T-helper 2 cell (primary cell): Measurements from ENCODE around the gene OR6C65.
"Not testable (repeated sequence)": the region's sequence is repeated elsewhere in the genome, so short reads cannot be mapped to it uniquely, and the experiment has no call there.

Experiments used
- DNase-seq, 5 experiments: peaks; one replicate each; pipeline versions ENCODE4 v3.0.0 to v3.0.0-alpha.2; 2012 to 2022
- total RNA-seq, 2 donors: gene quantifications; one replicate each; lab custom pipeline; 2026; lab: John Stamatoyannopoulos, UW

The OR6C65 gene
- 0 reads per million in 2 donors for total RNA-seq

DNA sequence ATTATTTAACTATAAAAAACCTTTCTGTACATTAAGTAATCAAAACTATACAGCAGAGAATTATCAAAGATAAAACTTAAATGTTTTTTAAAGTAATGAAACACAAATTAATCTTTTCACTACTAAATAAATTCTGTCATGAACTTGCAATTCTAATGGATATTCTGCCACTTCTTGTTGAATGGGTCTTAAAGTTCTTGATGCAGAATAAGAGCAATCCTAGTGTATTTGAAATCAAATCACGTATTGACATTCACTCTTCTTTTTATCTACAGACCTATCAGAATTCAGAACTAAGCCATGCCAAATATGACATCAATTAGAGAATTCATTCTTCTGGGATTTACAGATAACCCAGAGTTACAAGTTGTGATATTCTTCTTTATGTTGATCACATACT lies at the start of gene OR6C65:
Gene OR6C65, plus strand, starts transcription at position 301 of the 400 bp plus-strand sequence. Its CDS starts 0 bp downstream, at position 301.
- no peak for DNase-seq

DNA sequence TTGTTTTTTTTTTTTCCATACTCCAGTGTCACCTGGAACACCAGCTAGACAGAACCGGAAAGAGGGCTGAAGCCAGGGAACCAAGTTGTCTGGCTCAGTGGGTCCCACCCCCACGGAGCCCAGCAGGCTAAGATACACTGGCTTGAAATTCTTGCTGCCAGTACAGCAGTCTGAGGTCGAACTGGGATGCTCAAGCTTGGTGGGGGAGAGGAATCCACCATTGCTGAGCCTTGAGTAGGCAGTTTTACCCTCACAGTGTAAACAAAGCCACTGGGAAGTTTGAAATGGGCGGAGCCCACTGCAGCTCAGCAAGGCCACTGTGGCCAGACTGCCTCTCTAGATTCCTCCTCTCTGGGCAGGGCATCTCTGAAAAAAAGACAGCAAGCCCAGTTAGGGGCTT lies 45.0 kb upstream of the OR6C65 start:
- DNase-seq, result not testable (repeated sequence)

DNA sequence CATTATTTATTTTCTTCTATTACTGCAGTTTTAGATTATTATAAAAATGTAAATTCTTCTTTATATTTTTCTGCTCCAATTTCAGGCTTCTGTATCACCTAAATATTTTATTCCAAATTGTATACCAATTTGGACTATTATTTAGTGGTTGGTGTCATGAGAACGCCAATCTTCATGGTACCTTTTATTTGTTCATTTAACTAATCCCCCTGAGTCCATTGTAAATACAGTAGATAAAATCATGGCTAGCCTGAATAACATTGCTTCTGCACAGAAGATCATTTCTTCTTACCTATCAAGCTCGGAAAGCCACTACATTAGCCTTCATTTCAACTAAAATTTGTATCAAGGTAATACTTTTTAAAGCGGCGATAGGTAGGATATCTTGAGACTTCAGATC lies 37.7 kb upstream of the OR6C65 start, which contains the start of gene OR6C75:
Gene OR6C75, plus strand, starts transcription at position 301 of the 400 bp plus-strand sequence. CDS start 2,136 bp downstream, outside the sequence.
- no peak for DNase-seq

DNA sequence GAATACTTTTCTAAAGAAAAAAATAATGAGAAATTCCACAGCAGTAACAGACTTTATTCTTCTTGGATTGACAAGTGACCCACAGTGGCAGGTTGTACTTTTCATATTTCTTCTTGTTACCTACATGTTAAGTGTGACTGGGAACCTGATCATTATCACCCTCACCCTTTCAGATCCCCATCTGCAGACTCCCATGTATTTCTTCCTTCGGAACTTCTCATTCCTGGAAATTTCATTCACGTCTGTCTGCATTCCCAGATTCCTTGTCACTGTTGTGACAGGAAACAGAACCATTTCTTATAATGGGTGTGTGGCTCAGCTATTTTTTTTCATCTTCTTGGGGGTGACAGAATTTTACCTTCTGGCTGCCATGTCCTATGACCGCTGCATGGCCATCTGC lies 35.2 kb upstream of the OR6C65 start:
- DNase-seq, result no peak

DNA sequence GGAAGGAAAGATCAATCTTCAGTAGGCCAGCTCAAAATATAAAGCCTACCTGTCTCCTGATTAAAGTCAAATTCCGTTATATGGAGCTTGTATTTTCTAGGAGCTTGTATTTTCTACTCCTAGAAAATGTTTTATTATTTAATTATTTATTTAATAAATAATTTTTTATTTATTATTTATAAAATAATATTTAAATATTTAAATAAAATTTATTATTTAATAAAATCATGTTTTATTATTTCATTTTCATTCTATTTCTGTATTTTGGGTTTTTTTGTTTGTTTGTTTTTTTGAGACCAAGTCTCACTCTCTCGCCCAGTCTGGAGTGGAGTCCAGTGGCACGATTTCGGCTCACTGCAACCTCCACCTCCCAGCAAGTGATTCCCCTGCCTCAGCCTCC lies 27.8 kb upstream of the OR6C65 start:
- no peak for DNase-seq

DNA sequence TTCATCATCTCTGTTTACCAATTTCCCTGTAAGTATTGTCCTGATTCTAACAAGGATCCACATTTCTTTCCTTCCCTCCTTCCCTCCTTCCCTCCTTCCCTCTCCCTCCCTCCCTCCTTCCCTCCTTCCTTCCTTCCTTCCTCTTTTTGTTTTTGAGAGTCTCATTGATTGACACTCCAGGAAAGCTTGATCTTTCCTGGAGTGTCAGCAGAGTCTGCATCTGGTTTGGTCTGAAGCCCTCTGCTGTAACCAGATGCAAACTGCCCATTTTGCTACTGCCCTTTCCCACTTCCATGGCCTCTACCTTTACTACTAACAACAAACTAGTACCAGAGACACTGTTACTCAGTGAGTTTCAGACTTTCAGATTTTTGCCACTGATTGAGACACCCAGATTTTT lies 14.4 kb upstream of the OR6C65 start:
- no peak for DNase-seq

DNA sequence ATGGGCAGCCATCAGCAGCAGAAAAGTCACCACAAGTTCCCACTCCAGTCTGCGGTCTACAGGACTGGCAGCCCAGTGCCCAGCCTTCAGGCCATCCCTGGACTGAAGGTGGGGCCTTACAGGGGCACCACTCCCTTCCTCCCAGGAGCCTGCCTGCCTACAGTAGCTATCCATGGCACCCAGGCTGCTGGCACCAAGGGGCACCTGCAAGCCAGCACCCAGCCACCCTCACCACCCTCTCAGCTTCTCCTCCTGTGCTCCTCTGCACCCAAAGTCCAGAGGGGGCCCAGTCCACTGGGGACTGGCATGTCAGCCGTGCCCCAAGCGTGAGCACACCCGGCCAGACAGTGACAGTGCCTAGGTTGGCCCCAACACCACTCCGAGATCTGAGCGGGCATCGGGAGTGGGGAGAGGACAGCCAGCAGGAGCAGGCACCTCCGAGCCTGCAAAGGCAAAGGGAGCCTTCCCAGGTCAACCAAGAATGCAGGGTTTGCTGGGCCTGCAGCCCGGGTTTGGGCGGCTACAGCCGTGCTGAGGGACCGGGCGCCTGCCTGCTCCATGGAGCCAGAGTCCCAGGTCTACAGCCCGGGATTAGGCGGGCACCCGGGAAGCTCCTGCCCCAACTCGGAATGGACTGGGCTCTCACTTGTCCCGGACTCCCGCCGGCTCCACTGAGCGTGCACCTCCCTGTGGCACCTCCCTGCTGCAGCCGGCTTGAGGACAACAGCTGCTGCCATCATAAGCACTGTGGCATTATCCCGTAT lies 8.1 kb upstream of the OR6C65 start:
- DNase-seq, result no peak

DNA sequence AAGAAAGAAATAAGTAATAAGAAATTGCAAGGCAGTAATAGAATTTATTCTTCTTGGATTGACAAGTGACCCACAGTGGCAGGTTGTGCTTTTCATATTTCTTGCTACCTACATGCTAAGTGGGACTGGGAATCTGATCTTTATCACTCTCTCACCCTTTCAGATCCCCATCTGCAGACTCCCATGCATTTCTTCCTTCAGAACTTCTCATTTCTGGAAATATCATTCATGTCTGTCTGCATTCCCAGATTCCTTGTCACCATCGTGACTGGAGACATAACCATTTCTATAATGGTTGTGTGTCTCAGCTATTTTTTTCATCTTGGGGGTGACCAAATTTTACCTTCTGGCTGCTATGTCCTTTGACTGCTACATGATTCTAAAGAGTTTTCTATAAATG lies 4.0 kb upstream of the OR6C65 start:
- DNase-seq, result no peak

DNA sequence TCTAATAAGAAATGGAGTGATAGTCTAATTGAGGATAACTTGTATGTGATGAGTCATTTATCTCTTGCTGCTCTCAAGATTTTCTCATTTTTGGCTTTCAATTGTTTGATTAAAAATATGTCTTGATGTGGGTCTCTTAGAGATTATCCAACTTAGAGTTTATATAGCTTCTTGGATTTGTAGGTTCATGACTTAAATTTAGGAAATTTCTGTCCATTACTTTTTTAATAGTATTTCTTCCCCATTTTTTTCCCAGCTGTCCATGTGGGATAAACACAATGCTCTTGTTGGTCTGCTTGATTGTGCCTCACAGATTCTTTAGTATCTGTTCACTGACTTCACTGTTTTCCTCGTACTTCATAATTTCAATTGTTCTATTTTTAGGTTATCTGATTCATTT lies 7.5 kb downstream of the OR6C65 start:
- no peak for DNase-seq

DNA sequence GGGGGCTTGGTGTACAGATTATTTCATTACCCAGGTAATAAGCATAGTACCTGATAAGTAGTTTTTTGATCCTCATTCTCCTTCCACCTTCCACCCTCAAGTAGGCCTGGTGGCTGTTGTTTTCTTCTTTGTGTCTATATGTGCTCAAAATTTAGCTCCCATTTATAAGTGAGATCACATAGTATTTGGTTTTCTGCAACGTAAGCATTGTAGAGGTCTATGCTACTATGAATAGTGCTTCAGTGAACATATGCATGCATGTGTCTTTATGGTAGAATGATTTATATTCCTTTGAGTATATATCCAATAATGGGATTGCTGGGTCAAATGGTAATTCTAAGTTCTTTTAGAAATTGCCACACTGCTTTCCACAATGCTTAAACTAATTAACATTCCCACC lies 8.8 kb downstream of the OR6C65 start:
- not testable (repeated sequence) for DNase-seq

DNA sequence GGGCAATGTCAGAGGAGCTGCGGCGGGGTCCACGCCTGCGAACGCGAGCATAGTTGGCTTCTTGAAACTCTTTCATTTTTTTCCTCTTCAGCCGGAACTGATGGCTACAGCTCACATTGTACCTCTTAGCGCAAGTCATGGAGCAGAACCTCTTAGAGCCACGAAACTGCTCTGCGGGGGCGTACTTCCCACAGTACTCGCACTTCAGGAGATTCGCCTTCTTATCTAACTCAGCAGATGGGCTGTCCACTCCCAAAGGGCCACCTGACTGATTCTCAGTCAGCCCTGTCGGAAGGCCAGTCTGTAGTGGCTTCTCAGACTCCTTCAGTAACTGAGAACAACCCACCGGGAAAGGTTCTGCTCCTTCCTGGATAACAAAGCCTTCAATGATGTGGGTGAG lies 11.8 kb downstream of the OR6C65 start:
- not testable (repeated sequence) for DNase-seq

DNA sequence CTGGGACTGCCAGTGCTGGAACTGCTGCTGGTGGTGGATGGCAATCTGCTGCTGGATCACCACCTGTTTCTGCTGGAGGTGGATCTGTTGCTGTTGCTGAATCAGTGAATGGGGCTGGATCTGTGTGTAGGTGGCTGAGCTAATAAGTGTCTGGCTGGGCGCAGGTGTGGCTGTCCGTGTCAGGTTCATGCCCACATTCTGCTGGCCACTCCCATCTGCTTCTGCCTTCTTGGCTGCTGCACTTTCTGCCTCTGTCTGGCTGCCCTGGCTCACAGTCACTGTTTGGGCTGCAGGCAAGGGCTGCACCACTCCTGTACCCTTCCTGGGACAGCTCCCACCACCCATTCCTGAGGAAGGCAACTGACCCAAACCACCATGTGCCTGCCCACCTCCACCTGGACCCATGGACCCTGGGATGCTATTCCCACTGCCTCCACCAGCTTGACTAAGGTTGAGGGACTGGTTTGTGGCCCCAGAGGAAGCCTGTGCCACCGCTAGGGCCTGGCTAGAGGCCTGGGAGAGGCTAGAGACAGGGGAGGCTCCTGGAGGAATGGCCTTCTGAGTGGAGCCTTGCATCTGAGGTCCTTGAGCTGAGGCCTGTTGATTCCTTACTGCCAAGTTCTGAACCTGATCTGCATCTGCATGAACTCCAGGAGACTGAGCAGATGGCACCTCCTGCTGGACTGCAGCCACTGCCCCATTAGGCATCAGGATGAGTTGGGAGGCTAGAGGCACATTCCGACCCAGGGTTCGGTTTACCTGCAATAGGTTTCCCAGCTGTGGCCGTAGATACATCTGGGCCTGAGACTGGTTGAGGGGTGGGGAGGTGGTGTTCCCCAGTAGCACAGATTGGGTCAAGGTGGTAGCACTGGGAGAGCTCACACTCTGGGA lies 13.4 kb downstream of the OR6C65 start:
- not testable (repeated sequence) for DNase-seq

DNA sequence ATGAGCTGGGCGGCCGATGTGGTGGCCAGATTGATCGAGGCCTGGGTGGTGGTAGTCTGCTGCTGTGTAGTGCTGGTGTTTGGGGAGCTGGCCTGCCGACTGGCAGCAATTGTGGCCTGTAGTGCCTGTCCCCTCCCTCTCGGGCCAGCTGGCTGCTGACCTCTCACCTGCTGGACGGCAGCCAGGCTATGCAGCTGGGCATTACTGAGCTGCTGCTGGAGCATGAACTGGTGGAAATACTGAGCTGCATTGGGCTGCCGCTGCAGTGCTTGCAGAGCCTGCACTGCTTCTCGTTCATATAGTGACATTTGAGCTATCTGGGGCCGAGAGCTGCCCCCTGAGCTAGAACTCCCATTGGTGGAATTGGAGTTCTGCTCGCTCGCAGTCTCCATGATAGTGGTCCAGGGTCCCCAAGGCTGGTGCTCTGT lies 14.1 kb downstream of the OR6C65 start:
- not testable (repeated sequence) for DNase-seq

DNA sequence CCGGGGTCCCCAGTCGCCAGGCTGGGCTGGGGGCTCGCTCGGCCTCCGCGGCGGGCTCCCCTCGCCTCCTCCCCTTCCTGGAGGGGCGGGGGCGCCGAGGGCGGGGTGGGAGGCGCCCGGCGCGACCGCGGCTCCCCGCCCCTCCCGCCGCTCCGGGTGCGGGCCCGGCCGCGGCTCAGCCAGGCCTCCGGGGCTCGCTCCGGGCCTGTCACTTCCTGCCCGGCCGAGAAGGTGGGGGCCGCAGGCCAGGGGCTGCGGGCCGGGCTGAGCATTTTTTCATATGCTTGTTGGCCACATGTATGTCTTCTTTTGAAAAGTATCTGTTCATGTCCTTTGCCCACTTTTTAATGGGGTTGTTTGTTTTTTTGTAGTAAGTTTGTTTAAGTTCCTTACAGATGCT lies 14.6 kb downstream of the OR6C65 start:
- not testable (repeated sequence) for DNase-seq

DNA sequence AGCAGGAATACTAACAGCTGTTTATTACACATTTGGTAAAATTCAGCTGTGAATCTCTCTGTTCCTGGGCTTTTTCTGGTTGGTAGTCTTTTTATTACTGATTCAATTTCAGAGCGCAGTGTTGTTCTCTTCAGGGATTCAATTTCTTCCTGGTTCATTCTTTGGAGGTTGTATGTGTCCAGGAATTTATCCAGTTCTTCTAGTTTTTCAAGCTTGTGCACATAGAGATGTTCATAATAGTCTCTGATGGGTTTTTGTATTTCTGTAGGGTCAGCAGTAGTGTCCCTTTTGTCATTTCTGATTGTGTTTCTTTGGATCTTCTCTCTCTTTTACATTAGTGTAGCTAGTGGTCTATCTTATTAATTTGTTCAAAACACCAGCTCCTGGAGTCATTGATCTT lies 16.6 kb downstream of the OR6C65 start:
- no peak for DNase-seq

DNA sequence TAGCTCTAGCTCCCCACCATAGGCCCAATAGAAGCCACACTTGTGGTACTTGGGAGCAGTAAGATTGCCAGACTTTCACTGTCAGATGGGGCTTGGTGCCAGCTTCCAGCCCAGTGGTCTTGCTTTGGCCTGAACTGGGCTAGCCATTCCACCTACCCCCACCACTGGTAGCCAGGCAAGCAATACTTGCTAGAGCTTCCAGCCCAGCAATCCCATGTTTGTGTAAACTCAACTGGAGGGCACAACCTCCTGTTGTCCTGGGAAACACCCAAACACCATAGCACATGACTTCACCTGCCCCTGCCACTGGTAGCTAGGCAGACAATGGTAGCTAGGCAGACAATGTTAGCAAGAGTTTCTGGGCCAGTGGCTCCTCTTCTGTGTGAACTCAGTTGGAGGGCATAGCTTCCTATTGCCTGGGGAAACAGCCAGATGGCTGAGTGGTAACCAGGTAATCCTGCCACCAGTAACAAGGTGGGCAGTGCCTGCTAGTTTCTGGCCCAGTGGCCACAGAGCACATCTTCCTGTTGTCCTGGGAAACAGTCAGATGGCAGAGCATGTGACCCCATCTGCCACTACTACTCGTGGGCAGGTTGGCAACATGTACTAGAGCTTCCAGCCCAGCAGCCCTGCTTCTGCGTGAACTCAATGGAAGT lies 20.1 kb downstream of the OR6C65 start:
- DNase-seq, result no peak

DNA sequence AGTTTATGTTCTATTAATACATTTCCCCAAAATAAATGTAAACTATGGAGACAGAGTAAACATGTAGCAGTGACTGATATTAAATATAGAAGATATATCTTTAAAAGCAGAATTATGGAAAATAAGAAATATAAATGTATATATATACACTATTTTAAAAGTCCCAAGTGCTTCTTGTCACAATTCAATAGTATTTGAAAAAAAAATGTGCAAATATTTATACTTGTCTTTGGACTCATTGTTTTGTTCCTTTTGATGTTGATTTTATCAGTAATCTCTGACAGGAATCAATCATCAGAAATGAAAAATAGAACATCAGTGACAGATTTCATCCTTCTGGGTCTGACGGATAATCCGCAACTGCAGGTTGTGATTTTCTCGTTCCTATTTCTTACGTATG lies 25.6 kb downstream of the OR6C65 start, which contains the start of gene OR6C76:
Gene OR6C76, plus strand, starts transcription at position 301 of the 400 bp plus-strand sequence. Its CDS starts 0 bp downstream, at position 301.
- DNase-seq, result no peak

DNA sequence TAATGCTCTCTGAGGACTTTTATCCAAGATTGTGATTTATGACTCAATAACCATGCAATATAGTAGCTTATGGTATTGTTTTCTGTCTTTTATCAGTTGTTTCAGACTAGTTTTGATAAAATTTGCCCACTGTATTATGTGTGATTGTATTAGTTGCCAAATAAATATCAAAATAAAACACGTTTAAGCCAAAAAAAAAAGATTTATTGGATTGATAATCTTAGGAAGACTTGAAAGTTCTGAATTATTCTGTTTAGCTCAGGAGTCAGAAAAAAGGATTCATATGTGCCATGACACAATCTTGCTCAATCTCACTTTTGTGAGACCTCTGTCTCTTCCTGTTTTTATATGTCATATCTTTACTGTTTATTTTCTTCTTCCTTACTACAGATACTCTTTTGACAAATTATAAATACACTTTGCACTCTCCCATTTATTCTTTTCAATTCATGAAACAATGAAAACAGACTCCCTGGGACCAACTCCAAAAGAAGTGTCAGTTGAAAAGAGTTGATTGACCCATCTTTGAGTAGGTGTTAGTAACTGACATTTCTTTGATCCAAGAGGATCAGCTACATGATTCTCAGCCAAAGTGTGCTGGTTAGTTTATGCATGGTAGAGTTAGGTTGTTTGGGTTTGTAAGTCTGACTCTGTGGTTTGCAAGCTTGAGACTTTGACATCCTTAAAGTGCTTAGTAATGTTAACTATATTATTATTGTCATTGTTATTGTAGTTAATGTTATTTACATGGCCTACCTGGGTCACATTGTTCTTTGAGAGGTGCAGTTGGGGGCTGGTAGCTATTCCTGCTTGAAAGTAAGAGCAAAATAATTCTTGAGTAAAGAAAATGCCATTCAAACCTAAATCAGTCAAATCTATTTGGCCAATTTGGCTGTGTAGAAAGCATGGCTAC lies 28.3 kb downstream of the OR6C65 start:
- DNase-seq, result no peak

DNA sequence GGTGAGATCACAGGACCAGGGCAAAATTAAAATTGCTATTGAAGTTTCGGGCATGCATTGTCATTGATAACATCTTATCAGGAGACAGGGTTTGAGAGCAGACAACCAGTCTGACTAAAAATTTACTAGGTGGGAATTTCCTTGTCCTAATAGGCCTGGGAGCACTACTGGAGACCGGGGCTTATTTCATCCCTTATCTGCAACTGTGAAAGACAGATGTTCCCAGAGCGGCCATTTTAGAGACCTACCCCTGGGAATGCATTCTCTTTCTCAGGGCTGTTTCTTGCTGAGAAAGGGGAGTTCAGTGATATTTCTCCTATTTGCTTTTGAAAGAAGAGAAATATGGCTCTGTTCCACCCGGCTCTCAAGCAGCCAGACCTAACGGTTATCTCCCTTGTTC lies 40.9 kb downstream of the OR6C65 start:
- not testable (repeated sequence) for DNase-seq

DNA sequence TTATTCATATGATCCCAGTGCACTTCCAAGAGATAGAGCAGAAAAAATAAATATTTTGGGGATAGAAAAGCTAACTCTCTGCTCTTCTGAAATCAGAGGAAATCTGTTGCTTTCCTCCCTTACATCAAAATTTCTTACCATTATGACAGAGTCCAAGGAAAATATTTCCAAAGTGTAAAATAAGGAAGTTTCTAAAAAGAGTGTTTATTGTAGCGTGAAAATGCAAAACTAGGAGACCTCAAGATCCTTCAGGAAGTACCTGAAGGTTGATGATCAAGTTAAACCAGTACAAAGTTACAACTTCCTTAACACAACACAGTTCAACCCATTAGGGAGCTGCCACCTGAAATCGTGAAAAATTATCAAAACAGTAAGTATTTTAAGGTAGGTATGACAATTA lies 43.4 kb downstream of the OR6C65 start, which contains the start of gene OR6C2:
Gene OR6C2, plus strand, starts transcription at position 301 of the 400 bp plus-strand sequence. CDS start 8,138 bp downstream, outside the sequence.
- DNase-seq, result no peak

DNA sequence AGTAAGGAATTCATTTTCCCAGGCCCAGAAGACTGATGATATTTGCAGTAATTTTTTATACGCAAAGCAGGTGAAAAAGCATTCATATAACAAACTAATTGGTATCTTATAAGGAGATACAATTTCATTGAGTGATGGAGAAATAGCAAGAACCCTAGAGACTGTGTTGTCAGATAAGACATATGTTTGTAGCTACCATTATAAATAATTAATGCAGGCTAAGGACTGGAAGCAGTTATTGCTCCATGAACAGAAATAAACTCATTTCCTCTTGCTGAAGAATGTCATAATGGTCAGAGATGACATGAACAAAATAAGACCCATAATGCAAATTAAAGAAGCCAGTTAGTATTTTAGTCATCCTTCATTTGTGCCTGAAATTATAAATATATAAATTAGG lies 45.0 kb downstream of the OR6C65 start:
- no peak for DNase-seq

DNA sequence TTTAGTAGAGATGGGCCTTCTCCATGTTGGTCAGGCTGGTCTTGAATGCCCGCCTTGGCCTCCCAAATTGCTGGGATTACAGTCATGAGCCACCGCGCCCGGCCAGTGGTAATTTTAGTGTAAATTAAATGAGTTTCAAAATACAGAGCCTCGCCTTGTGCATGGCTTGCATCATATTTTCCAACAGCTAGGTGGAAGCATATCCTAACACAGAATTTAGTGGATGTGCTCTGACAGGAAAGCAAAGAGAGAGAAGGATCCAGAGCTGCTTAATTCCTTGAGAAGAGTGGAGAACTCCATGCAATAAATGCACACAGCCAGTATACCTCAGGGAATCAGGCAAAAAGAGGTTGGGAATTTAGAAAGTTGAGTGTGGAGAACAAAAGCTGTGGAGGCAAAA lies 46.0 kb downstream of the OR6C65 start:
- DNase-seq, result no peak
